GM19467 (cell line): ENCODE measurements around the gene NXN.
"Not testable (repeated sequence)": the region's sequence is repeated elsewhere in the genome, so short reads cannot be mapped to it uniquely, and the experiment has no call there.

ENCODE experiments used
- ATAC-seq: cut with Tn5 transposase; IDR thresholded peaks from one replicate; pipeline ENCODE4 v1.9.1; 2021; ENCODE audit warnings: mild to moderate bottlenecking, moderate library complexity; ENCODE audit not compliant: unreplicated experiment

NXN gene

GRCh38 chr17:804541-805435 is 174.8 kb downstream of the NXN start:
- no peak for ATAC-seq

GRCh38 chr17:802901-803881 is 176.4 kb downstream of the NXN start:
- ATAC-seq = no peak

DNA sequence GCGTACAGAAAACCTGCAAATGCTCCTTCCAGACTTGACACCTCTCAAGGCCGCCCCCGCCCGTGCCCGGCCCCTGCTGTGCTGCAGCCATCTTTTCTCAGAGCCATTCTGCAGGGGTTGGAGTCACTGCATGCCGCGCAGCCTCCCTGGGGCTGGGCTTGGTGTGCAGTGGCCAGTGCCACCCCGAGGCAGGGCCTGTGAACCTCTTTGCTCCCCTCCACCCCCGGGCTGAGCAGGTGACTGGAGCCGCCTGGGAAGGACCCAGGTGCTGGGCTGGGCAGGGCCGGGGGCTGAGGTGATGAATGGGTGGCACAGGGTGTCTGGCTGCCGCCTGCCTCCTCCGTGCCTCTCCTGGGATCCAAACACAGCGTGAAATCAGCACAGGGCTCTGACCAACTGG is 177.1 kb downstream of the NXN start:
- no peak for ATAC-seq

- no peak for ATAC-seq
Observed at GRCh38 chr17:801660-802059, 177.9 kb downstream of the NXN start.

GRCh38 chr17:800446-801242 is 178.9 kb downstream of the NXN start:
- ATAC-seq = no peak

DNA sequence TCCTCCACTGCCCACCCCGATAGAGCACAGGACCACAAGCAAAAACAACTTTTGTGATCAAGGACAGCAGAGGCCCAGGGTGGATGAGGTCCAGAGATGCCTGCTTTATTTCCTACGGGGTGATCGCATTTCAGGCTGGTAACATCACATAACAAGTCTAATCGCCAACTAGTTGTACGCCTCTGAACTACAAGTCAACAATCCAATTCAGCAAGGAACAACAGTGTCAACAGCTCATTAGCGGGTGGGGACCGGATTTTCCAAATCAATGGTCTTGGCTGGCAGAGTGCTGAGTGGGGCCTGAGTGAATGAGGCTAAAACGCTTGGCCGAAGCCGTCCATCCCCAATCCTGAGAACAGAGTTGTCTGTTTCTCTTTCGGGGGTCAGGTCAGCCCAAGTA is 180.3 kb downstream of the NXN start:
- ATAC-seq = no peak

DNA sequence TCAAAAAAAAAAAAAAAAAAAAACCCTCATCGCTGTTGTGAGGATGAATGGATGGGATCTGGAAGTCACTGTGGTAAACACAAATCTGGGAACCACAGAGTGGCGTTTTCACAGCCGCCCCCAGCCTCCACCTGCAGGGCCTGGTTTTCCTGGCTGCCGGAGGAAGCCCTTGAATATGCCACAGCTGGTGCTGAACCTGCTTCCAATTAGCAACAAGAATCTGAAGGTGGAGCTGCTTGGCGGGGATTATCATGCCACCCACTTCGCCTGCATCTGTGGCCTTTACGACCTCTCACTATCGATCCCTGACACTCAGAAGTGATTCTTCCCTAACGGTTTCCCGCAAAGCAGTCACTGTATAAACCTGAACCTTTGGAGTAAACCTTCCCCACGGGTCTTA is 181.3 kb downstream of the NXN start:
- no peak for ATAC-seq

- ATAC-seq = no peak
Observed at GRCh38 chr17:797236-797840, 182.2 kb downstream of the NXN start.

DNA sequence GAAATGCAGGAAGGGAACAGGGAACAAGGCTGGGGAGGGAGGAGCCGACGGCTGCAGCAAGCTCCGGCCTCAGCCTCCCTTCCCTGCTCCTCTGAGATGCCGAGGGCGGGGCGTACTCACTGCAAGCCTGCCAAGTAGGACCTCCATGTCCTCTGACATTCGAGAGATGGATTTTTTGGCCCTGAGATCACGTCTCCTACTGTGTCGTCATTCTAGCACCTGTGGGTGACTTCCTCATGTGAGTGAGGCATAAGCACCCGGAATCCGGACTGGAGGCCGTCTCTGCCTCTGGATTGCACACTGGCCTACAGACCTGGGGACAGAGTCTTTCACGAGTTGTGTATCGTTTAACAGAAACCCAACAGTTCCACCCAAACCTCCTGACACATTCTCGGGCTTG is 183.0 kb downstream of the NXN start:
- ATAC-seq = no peak

DNA sequence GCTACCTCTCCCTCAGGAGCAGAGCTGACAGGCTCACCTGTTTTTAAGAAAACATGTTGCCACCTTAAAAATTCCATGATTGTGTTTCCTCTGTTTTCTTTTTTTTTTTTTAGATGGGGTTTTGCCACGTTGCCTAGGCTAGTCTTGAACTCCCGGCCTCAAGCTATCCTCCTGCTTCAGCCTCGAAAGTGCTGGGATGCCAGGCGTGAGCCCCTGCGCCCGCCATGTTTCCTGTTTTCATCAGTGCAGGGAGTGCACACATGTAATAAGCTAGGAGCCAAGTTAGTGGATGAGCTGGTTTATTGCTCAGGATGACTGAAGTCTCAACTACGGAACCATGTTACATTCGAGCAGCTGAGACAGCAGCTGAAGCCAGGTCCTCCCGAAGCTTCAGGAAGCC is 183.9 kb downstream of the NXN start:
- no peak for ATAC-seq

- no peak for ATAC-seq
Observed at GRCh38 chr17:795276-795675, 184.3 kb downstream of the NXN start.

DNA sequence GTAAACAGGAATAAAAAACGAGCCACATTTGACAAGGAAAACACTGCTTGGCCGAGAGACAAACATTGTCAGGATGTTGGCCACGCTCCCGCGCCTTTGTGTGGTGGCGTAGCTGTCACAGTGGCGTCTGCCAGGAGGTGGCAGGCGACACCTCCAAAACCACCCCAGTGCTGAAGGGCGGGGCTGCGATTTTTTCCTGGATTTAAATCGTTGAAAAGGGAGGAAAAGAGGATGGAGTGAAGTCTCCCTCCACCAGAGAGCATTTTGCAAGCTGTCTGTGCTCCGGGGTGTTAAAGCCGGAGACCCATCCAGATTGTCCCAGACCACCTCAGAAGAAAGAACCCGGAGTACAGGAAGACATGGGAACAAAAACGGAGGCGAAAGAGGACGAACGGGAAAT is 184.7 kb downstream of the NXN start:
- no peak for ATAC-seq

DNA sequence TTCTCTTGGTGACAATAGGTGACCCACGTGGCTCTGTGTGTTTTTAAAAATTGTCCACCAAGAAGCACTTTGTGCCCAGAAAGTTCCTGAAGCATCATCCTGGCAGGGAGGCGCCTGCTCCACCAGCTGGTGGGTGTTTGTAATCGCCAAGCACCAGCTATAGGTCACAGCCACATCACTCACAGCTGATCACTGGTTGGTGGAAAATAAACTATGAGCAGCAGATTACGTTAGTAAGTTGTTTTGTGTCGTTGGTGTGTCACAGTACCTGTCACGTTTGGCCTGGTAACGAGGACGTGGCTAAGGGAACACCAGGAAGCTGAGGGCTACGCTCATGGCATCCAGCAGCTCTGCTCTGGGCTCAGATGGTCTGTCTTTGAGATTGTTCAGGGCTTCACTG is 187.3 kb downstream of the NXN start:
- ATAC-seq = no peak

DNA sequence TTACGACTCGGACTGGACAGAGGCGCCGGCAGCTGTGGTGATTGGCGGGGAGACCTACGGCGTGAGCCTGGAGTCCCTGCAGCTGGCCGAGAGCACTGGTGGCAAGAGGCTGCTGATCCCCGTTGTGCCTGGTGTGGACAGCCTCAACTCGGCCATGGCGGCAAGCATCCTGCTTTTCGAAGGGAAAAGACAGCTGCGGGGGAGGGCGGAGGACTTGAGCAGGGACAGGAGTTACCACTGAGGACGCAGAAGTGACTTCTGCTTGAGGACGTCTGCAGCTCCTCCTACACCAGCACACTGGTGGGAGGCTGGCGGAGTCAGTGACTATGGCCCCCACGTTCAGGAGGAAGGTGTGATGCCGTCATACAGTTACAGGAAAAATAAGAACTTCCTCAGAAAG is 187.7 kb downstream of the NXN start:
- no peak for ATAC-seq

- not testable (repeated sequence) for ATAC-seq
Observed at GRCh38 chr17:790874-791247, 188.7 kb downstream of the NXN start.

DNA sequence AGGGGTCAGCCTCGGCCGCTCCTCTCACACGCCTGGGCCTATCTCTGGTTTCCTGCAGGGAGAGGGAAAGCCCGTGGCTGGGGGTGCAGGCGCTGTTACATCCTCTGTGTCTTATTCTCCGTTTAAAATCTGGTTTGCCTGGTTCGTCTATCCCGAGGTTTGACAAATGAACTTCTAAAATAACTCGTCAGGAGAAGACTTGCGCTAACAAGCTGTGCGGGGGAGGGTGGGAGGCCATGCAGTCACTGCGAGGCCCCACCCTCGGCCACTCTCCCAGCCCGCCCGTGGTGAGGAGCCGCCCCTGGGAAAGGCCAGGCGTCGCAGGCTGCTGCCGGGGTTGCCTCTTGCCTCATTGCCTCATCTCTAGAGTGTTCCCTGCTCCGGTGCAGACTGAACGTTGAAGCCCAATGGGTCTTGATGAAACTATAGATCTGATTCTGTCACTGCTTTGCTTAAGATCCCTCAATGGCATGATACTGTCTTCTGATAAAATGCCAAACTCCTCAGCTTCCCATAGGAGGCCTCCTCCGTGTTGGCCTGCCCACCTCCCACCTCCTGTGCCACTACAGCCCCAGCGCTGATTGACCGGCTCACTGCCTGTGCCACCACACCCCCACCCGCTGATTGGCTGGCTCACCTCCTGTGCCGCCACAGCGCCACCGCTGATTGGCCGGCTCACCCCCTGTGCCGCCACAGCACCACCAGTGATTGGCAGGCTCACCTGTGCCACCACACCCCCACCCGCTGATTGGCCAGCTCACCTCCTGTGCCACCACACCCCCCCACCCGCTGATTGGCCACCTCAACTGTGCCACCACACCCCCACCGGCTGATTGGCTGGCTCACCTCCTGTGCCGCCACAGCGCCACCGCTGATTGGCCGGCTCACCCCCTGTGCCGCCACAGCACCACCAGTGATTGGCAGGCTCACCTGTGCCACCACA is 189.4 kb downstream of the NXN start:
- ATAC-seq = not testable (repeated sequence)

DNA sequence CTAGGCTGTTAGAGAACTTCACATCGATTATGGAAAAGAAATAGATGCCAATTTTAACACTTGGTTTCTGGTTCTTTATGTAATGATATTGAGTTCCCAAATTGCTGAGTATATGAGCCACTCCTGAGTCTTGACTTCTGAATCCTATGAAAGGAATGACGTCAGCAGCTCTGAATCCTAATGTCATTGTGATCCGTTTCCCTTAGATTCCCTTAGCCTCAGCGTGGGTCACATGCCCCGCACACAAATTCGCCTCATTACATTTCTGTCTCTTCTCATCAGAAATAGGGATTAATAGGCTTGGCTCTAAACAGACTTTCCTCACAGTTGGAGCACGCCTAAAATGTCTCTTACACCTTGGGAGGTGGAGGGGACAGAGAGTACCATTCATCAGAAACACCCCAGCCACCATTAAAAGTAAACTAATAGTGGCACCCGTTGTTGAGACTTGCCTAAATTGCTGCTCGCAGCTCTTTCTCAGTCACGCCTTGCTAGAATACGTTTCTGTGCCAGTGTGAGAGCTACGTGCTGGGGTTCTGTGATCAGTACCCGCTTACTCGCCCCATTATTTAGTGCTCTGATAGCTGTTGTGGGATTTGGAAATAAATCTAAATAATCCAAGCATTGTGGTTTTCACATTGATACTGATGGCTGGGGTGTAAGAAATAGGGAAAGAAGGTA is 190.3 kb downstream of the NXN start:
- ATAC-seq = no peak

- ATAC-seq = no peak
Observed at GRCh38 chr17:788551-788950, 191.0 kb downstream of the NXN start.

DNA sequence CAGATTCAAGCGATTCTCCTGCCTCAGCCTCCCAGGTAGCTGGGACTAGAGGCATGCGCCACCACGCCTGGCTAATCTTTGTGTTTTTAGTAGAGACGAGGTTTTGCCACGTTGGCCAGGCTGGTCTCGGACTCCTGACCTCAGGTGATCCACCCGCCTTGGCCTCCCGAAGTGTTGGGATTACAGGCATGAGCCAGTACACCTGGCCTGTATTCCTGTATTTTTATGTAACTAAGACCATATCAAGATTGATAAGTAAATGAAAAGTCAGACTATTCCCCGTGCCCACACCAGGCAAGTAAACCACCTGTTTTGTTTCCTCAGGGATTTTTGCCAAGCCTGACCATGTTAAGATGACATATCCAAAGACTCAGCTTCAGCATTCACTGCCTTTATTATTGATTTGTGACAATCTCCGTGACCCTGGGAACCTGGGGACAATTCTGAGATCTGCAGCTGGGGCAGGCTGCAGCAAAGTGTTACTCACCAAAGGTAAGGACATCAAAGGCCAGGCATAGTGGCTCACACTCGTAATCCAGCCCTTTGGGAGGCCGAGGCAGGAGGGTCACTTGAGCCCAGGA is 191.8 kb downstream of the NXN start:
- no peak for ATAC-seq
